SKM-1 treated with dmso at 0.1 percent for 144 hours (cell line): ENCODE results near the gene NWD2.
"Not testable (repeated sequence)": the region's sequence is repeated elsewhere in the genome, so short reads cannot be mapped to it uniquely, and the experiment has no call there.

ENCODE experiments used
- DNase-seq: peaks from one replicate; lab custom pipeline; 2025; ENCODE audit not compliant: unreplicated experiment; lab: John Stamatoyannopoulos, UW

The NWD2 gene

DNA sequence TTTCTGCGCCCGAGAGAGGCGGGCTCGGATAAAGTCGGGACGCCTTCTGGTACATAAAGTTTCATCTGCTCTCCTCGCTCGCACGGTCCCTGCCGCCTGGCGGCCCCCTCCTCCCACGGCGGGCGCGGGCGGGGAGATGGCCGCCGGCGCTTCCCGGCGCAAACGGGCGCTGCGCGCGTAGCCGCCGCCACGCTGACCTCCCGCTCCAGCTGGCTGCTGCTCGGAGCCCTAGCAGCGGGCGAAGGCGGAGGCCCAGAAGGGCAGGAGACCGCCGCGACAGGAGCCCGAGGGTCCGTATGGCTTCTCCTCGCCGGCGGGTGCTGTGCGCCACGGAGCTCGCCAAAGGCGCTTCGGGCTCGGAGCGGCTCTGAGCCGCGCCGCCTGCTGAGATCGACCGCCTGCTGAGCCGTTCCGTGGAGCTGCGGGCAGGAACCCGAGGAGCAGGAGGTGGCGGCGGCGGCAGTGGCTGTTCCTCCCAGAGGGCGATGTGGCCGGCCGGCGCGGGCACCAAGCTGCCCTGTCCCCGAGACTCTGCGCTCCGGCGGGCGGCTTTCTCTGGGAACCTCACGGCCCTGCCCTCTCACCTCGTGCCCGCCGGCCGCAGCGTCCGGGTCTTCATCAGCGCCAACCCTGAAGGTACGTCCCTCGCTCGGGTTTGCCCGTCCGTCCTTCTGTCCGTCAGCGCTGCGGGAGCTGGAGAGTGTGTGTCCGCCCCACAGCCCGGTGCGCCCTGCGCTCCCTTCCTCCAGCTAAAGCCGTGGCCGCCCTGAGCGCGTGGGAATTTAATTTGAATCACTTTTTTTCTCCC is at the start of gene NWD2:
Gene NWD2, plus strand, starts transcription at position 161 of the 808 bp plus-strand sequence. Its CDS starts 325 bp downstream, at position 486.
- no peak for DNase-seq

- no peak for DNase-seq
Observed at GRCh38 chr4:37197899-37198298, 46.6 kb upstream of the NWD2 start.

DNA sequence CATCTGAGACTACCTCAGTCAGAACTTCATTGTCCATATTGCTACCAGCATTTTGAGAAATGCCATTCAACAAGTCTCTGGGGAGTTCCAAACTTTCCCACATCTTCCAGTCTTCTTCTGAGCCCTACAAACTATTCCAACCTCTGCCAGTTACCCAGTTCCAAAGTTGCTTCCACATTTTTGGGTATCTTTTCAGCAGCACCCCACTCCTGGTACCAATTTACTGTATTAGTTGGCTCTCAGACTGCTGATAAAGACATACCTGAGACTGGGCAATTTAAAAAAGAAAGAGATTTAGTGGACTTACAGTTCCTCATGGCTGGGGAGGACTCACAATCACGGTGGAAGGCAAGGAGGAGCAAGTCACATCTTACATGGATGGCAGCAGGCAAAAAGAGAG is 39.8 kb upstream of the NWD2 start:
- DNase-seq, result not testable (repeated sequence)

DNA sequence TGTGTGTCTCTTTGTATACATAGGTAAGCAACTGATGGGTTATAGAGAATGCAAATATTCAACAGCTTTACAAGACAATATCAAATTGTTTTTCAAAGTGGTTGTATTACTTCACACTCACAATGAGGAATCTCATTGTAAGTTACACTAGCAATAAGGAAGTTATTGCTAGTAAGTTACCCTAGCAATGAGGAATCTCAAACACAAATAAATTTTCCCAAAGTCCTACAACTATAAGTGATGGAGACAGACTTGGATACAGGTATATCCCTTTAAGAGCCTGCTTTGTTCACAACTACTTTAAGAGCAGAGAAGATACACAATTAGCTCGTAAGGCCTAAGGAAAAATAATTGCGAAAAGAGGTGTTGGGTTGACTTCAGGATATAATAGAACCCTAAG is 28.3 kb upstream of the NWD2 start:
- DNase-seq, result no peak

DNA sequence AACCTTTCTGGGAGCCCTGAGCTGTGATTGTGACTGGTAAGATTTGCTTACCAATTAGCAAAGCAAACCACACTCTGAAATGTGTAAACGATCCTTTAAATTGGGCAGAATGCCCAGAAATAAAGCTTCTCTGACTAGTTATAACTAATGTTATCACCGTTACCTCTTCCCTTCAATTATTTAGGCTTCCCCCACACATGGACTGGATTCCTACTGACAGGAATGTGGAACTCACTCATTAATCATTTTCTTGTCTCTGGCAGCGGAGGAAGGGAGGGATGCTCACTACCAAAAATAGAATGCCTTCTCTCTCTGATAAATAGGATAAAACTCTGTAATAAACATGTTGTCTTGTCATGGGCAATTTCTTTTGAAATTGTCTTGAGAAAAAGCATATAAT is 25.3 kb upstream of the NWD2 start:
- DNase-seq, result no peak

DNA sequence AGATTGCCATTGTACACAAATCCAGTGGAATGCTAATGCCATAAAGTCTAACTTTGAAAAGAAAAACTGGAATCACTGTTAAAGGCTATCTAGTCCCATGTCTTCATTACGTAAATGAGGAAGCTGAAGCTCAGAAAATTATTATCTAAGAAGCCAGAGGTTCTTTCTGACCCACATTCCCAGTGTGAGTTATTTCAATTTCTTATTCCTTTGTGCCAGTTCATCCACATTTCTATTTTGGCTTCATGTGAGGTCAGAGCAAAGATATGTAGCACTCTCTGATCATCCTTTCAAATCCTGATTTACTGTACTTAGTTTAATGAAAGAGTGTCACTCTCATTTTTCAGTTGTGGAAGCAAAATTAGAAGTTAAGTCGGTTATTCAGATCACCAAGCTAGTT is 24.6 kb upstream of the NWD2 start:
- no peak for DNase-seq

- DNase-seq, result no peak
Observed at GRCh38 chr4:37220685-37221084, 23.9 kb upstream of the NWD2 start.

DNA sequence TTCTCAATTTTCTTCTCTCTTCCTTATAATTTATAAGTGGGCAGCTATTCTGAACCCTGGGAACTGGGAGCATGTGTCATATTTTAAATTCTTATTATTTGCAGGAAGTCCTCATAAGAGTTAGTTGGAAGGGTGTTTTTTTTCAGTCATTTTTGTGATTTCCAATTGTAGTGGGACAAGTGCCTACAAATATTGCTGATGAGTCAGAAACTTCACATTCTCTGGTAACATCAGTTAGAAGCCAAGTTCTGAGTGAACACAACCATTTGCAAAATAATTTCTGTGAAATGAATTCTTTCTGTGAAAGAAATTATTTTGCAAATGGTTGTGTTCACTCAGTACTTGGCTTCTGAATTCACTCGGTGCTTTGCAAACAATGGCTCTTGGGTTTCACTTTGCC is 20.8 kb upstream of the NWD2 start:
- DNase-seq, result no peak

DNA sequence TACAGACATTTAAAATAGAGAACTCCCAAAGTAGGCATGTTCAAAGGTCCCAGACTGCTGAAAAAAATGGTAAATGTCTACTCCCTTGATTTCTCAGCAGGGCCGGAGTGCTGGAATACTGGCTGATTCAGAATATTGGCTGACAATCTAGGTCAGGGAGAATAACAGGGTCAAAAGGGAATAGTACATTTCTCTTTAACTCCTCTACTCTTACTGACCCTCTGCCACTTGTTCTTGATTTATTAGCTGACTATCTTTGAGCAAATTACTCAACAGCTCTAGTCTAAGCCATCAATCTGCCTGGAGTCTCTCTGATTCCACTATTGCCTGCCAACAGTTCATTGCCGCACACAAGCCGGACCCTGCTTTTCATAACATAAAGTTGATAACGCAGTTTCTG is 19.7 kb upstream of the NWD2 start:
- no peak for DNase-seq

DNA sequence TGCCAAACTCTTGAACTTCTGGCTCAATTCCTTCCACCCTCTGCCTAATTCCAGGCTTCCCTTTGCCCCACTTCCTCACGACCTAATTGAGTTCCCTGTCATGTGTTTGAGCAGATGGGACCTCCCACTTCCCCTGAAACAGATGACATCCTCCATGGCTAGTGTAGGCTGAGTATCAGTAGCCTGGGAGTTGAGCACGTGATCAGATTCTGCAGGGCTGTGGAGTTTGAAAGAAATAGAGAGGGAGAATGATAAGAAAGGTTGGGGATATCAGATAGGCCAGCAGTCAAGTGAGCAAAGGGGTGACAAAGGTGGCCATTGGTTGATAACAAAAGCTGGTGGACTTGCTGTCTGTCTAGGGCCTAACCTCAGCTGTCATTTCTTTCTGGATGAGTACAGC is 18.8 kb upstream of the NWD2 start:
- DNase-seq, result no peak

- DNase-seq, result no peak
Observed at GRCh38 chr4:37232315-37232714, 12.2 kb upstream of the NWD2 start.

- no peak for DNase-seq
Observed at GRCh38 chr4:37236165-37236564, 8.4 kb upstream of the NWD2 start.

DNA sequence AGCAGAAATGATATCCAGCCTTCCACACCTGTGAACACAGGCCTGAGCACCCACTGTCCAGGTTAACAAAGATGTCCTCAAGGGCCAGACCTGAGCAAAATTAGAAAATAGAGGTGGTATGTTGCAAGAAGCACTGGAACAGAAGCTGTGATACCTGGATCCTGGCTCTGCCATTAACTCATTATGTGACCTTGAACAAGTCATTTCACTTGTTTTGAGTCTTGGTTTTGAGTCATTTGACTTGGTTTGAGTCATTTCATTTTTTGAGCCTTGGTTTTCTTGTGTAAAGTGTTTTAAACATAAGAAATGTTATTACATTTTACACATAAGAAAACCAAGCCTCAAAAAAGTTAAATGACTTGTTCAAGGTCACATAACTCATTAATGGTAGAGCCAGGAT is 2.9 kb upstream of the NWD2 start:
- no peak for DNase-seq

DNA sequence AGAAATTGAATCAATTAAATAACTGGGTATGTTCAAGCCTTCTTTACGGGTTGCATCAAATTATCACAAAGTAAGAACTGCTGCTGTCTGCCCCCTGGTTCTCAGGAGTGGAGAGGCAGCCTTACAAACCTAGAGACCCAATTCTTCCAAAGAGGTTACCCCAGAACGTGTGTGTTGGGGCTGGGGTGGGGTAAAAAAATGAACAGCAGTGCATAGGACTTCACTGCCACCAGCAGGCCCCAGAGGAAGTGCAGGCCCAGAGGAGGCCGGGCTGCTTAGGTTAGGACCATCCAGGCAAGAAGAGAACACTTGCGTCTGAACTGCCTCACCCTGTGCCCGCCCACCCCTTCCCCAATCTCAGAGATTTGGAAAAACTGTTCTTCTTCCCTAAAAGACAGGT is 1.5 kb upstream of the NWD2 start:
- no peak for DNase-seq

DNA sequence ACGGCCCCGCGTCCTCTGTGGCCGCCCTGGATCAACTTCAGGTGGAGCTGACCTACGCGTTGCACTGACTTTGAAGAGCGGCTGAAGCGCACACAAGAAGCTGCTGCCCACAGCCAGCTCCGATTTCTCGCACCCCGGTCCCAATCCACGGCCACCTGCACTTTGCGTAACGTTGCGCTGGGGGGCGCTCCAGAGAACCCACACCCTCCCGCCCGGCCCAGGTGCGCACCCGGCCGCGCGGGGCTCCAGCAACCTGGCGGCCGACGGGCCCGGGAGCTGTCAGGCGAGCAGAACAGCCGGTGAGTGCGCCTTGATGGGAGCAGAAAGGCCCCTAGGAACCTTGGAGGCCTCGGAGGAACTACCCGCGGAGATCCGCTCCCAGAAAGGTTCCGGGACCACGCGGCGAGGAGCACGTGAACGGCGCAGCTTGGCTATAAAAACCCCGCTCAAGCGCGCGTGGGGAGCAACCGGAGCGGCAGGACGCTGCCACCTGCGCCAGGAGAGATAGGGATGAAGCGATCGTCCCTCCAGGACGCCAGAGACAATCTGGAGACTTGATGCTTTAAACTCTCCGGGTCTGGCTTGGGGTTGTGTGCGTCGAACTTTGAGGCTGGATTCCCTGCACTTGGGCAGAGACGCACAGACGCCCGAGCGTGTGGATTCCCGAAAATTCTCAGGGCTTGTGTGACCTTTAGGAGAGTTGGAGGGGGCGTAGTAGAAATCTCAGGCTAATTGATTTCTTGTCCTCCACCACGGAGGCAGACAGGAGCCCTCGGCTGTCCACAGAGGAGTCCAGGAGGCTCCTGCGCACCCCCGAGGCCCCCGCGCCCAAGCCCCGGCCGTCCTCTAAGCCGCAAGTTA is 591 bp upstream of the NWD2 start:
- DNase-seq, result peak; percentile 16

- DNase-seq, result no peak
Observed at GRCh38 chr4:37245391-37245954, 930 bp downstream of the NWD2 start.

DNA sequence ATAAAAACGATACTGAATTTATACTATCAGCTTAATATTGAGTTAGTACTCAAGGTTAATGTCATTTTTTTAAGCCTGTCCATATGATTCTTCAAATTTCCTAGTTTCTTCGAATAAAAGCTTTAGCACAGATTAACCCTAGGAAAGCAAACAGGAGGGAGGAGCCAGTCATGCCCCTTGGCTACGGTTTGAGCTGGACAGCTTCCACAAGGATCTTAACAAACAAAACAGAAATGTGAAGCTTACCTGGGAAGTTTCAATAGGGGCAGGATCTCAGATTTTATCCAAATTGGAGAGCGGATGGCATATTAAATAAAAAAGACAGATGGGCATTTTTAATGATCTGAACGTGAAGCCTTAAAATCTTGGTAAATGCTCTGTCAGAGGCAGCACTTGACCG is 2.3 kb downstream of the NWD2 start:
- DNase-seq, result no peak

- DNase-seq, result no peak
Observed at GRCh38 chr4:37258221-37258620, 13.7 kb downstream of the NWD2 start.

- DNase-seq, result no peak
Observed at GRCh38 chr4:37268319-37268718, 23.8 kb downstream of the NWD2 start.

DNA sequence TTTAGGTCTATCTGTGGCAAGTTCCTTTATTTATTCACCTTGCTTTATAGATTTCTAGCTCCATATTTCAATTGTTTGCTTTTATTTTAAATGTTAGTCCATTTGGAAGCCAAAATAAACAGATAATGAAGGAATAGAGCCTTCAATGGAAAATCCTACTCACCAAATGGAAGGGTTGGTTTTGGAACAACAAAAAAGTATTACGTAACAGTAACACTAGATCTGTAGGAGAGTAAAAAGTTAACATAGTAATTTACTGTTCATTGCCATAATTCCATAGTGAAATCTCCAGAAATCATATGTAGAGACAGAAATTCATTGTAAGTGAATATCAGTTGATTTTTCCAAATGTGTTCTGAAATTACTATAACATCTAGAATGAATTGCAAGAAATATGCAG is 34.6 kb downstream of the NWD2 start:
- no peak for DNase-seq

DNA sequence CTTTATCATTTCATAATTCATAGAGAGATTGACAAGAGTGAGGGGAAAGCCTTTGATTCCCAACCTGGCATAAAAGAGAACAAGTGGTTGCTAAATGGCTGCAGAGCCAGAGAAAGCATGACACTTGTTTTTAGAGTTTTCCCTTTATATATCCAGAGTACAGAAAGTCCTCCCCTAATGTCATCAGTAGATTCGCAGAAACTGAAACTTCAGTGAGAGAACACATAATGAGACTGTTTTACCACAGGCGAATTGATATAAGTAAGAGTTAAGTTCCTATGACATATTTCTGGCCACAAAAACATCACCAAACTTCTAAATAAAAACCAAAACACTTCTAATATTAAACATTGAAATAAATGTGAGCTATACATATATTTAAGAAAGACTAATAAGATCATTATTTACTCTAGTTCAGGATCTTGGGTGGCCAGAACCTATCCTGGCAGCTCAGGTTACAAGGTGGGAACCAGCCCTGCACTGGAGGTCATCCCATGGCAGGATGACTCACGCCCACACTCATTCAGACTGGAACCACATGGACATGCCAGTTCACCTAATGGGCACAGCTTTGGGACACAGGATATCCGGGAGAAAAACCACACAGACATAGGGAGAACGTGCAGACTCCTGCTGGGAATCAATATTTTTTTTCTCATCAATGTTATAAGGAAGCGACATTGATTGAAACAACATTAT is 35.5 kb downstream of the NWD2 start:
- DNase-seq, result no peak
